CD4-positive, alpha-beta T cell (primary cell): ENCODE measurements around the gene HHAT. TPM values are rescaled to one million over a fixed set of nuclear protein-coding genes. Genes with fewer than 3 reads are reported as not detected.

Source experiments
- ATAC-seq: fragments of 200-7000 bp; cut with Tn5 transposase; one replicate; pipeline ENCODE4 v1.10.0; 2022; ENCODE audit warnings: mild to moderate bottlenecking; ENCODE audit not compliant: poor library complexity
- CTCF ChIA-PET: fragments of 350-600 bp; sonication (Branson Sonifier 250); formaldehyde crosslinking; loops from one replicate; lab custom pipeline; 2021; ENCODE audit warnings: antibody characterized with exemption, inconsistent platforms; lab: Charles Lee
- POLR2A ChIA-PET: fragments of 350-600 bp; sonication (Branson Sonifier 250); formaldehyde crosslinking; loops from one replicate; lab custom pipeline; 2021; ENCODE audit warnings: antibody characterized with exemption, inconsistent platforms; lab: Charles Lee
- DNase-seq, 14 experiments: peaks; one replicate each; pipeline ENCODE4 v3.0.0-alpha.2; 2013 to 2020; ENCODE audit warnings: mixed read lengths in 2 of 14
- H3K27ac ChIP-seq, 2 donors: one replicate each; pipeline versions ENCODE4 v1.5.1 to v1.7.0; 2013; ENCODE audit warnings: low read length in 2 of 2, low read depth in 1 of 2, mild to moderate bottlenecking in 1 of 2
- H3K27me3 ChIP-seq, 2 experiments: 1 replicate in 1 of 2; 2 replicates in 1 of 2; pipeline versions ENCODE4 v1.6.1 to v1.7.0; 2013; ENCODE audit warnings: low read length in 2 of 2, control low read depth in 1 of 2, mild to moderate bottlenecking in 1 of 2, moderate library complexity in 1 of 2; ENCODE audit not compliant: insufficient read depth in 2 of 2, control insufficient read depth in 1 of 2
- H3K36me3 ChIP-seq: one replicate; pipeline ENCODE4 v1.6.1; 2013; ENCODE audit warnings: low read length, control low read depth; ENCODE audit not compliant: insufficient read depth
- H3K4me1 ChIP-seq: one replicate; pipeline ENCODE4 v1.6.1; 2013; ENCODE audit warnings: low read length, control low read depth; ENCODE audit not compliant: insufficient read depth
- H3K4me3 ChIP-seq: one replicate; pipeline ENCODE4 v1.5.1; 2013; ENCODE audit warnings: mild to moderate bottlenecking, low read length, moderate library complexity
- H3K9me3 ChIP-seq, 2 experiments: 1 replicate in 1 of 2; 2 replicates in 1 of 2; pipeline versions ENCODE4 v1.6.1 to v1.7.0; 2013; ENCODE audit warnings: low read length in 2 of 2, mild to moderate bottlenecking in 2 of 2, control low read depth in 1 of 2, moderate library complexity in 1 of 2; ENCODE audit not compliant: control insufficient read depth in 1 of 2, insufficient read depth in 1 of 2
- H3K27ac Mint-ChIP-seq: one replicate; pipeline ENCODE4 v1.8.0; 2020; ENCODE audit warnings: mixed read lengths
- H3K27me3 Mint-ChIP-seq: one replicate; pipeline ENCODE4 v1.8.0; 2021; ENCODE audit warnings: mixed read lengths
- H3K36me3 Mint-ChIP-seq: one replicate; pipeline ENCODE4 v1.8.0; 2021; ENCODE audit warnings: low read depth, mixed read lengths
- H3K4me1 Mint-ChIP-seq: one replicate; pipeline ENCODE4 v1.8.0; 2021; ENCODE audit warnings: low read depth, mixed read lengths
- H3K4me3 Mint-ChIP-seq: one replicate; pipeline ENCODE4 v1.8.0; 2020; ENCODE audit warnings: mild to moderate bottlenecking, mixed read lengths
- H3K9me3 Mint-ChIP-seq: one replicate; pipeline ENCODE4 v1.8.0; 2020; ENCODE audit warnings: mixed read lengths
- intact Hi-C, 2 experiments: fragments of 100-400 bp; cut with DNase I in 1 of 2; cut with micrococcal nuclease in 1 of 2; formaldehyde crosslinking; loops; one replicate each; pipeline versions ENCODE4 v1.15.1 to v1.9.0; 2023 to 2025; cut with DNase I, micrococcal nuclease
- total RNA-seq, 174 experiments: library from RNA in 2 of 174; stranded (reverse) in 2 of 174; gene quantifications; one replicate each; pipeline ENCODE4 v1.2.3 and lab custom pipeline; 2021 to 2026
- TF ChIP-seq, protein P1 (sequence below): fragments of 200-600 bp; IDR thresholded peaks from one replicate; pipeline ENCODE4 v1.8.0; 2022; ENCODE audit warnings: antibody characterized with exemption, mild to moderate bottlenecking

Gene HHAT
- total RNA-seq, 2 experiments from 2014 or later, result 3.1 to 3.3 TPM

DNA sequence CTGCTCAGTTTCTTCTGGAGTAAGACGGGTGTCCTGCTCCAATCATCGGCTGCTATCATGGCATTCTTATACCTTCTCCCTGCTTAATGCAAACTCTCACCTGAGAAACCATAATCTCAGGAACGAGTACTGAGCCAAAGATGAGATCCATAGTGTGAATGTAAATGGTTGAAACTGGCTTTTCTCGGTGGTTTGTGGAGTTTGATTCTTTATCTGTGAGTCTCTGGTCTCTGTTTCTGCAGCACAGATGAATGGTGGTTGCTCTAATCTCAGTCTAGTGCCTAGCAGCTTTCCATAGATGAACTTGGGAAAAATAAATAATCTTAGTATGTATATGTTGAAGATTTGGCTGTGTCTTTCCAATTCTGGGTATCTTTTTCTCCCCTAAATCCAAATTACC is 274.4 kb downstream of the HHAT start:
- Mint-ChIP-seq H3K9me3 (no peaks in the 10 kb centered on the region), H3K36me3 (no peaks in the 10 kb centered on the region), H3K27ac (no peak overlapping the region), H3K4me1 (no peaks in the 10 kb centered on the region), H3K4me3 (no peak overlapping the region), H3K27me3 (no peaks in the 10 kb centered on the region)
- DNase-seq (no peak), ATAC-seq (no peak)
- Histone ChIP-seq H3K36me3 (no peaks in the 10 kb centered on the region), H3K27ac (no peak overlapping the region), H3K4me1 (no peaks in the 10 kb centered on the region), H3K27me3 (no peaks in the 10 kb centered on the region), H3K4me3 (no peak overlapping the region), H3K9me3 (no peaks in the 10 kb centered on the region)
- ChIA-PET POLR2A (no interaction called here), CTCF (no interaction called here)
- intact Hi-C loops, result no loop called here
- TF ChIP-seq, protein P1, sequence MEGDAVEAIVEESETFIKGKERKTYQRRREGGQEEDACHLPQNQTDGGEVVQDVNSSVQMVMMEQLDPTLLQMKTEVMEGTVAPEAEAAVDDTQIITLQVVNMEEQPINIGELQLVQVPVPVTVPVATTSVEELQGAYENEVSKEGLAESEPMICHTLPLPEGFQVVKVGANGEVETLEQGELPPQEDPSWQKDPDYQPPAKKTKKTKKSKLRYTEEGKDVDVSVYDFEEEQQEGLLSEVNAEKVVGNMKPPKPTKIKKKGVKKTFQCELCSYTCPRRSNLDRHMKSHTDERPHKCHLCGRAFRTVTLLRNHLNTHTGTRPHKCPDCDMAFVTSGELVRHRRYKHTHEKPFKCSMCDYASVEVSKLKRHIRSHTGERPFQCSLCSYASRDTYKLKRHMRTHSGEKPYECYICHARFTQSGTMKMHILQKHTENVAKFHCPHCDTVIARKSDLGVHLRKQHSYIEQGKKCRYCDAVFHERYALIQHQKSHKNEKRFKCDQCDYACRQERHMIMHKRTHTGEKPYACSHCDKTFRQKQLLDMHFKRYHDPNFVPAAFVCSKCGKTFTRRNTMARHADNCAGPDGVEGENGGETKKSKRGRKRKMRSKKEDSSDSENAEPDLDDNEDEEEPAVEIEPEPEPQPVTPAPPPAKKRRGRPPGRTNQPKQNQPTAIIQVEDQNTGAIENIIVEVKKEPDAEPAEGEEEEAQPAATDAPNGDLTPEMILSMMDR, result no peak

DNA sequence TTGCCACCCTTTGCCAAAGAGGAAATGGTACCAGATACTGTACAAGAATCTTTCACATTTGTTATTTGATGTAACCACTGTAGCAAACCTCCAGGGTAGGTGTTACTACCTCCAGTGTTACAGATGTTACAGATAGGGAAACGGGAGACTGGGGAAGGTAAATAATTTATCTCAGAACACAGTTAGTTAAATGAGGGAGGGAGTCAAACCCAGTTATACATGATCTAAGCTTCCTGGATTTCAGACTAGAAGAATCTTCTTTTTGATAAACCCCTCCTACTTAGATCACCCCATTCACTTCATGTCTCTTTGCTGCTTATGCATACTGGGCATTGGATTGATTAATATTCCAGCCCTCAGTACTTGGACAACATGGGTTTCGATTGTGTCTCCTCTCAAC is 276.4 kb downstream of the HHAT start:
- POLR2A ChIA-PET, result no interaction called here
- H3K4me1 ChIP-seq, result no peaks in the 10 kb centered on the region
- CTCF ChIA-PET, result no interaction called here
- DNase-seq (no peak), ATAC-seq (no peak)
- Mint-ChIP-seq H3K4me3 (no peak overlapping the region), H3K4me1 (no peaks in the 10 kb centered on the region), H3K9me3 (no peaks in the 10 kb centered on the region), H3K27ac (no peak overlapping the region), H3K36me3 (no peaks in the 10 kb centered on the region), H3K27me3 (no peaks in the 10 kb centered on the region)
- no peaks in the 10 kb centered on the region for H3K9me3 ChIP-seq
- TF ChIP-seq, protein P1, result no peak
- H3K4me3 ChIP-seq, result no peak overlapping the region
- no peak overlapping the region for H3K27ac ChIP-seq
- intact Hi-C loops, result no loop called here
- H3K36me3 ChIP-seq, result no peaks in the 10 kb centered on the region
- no peaks in the 10 kb centered on the region for H3K27me3 ChIP-seq

DNA sequence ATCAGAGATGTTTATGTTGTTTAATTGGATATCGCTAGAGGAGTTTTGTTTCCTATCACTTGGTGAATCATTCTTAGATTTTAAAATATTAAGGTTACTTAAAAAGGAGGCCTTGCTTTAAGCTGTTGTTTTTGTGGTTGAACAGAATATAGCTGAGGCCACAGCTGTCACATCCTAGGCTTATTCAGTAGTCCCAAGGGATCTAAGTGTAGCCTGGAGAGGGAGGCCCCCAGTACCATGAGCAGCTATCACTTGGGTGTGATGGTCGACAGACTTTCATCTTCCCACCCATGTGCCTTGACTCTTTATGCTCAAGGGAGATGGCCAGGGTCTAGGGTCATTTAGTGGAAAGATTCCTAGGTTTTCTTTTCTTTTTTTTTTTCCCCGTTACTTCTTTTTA is 278.7 kb downstream of the HHAT start:
- Histone ChIP-seq H3K9me3 (no peaks in the 10 kb centered on the region), H3K4me3 (no peak overlapping the region), H3K27me3 (no peaks in the 10 kb centered on the region), H3K36me3 (no peaks in the 10 kb centered on the region), H3K27ac (no peak overlapping the region), H3K4me1 (no peaks in the 10 kb centered on the region)
- POLR2A ChIA-PET, result no interaction called here
- Mint-ChIP-seq H3K27me3 (no peaks in the 10 kb centered on the region), H3K4me1 (no peaks in the 10 kb centered on the region), H3K27ac (no peak overlapping the region), H3K4me3 (no peak overlapping the region), H3K9me3 (no peaks in the 10 kb centered on the region), H3K36me3 (no peaks in the 10 kb centered on the region)
- DNase-seq (no peak), ATAC-seq (no peak)
- intact Hi-C loops, result no loop called here
- TF ChIP-seq, protein P1, result no peak
- CTCF ChIA-PET, result no interaction called here
